Stimulated activated CD8-positive, alpha-beta memory T cell treated with anti-CD3 and anti-CD28 coated beads, Interleukin-7, amount 100 ng/mL, for 4 hours (primary cell): ENCODE results near the gene APP.

ENCODE experiments used
- DNase-seq, 2 donors: peaks; one replicate each; pipeline ENCODE4 v3.0.0-alpha.2; 2020; ENCODE audit warnings: low read depth in 2 of 2

APP gene

DNA sequence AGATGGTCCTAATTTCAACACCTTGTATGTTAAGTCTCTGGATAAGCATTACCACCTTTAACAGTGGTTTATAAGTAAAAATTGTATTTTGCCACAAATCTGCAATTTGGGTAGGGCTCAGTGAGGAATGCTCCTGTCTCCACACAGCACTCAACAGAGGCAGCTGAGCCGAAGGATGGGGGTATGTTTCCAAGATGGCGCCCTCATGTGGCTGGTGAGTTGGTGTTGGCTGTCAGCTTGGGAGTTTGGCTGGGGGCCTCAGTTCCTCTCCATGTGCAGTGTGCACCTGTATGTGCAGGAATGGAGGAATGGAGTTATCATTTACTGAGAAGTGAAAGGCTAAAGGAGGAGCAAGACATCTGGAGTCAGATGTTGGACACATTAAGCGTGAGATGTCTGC is 299.0 kb downstream of the APP start:
- DNase-seq: no peak

- DNase-seq: no peak
Observed at GRCh38 chr21:25870084-25870483, 300.5 kb downstream of the APP start.

DNA sequence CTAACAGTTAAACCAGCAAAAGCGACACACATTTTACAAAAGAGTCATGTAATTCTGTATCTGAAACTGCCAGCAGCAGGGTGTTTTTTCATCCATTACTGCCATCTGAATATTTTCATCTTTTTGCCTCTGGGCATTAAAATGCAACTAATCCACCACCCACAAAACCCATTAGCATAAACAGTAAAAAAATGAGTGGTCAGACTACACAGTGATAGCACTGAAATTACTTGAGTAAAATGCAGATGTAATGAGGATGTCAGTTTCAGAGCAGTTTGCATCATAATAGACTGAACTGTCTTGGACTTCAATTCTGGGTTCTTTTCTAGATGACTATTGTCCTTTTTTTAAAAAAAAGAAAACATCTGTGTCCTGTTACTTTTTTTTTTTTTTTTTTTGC is 303.5 kb downstream of the APP start:
- DNase-seq: no peak

GRCh38 chr21:25863747-25864146 is 306.8 kb downstream of the APP start:
- no peak for DNase-seq

DNA sequence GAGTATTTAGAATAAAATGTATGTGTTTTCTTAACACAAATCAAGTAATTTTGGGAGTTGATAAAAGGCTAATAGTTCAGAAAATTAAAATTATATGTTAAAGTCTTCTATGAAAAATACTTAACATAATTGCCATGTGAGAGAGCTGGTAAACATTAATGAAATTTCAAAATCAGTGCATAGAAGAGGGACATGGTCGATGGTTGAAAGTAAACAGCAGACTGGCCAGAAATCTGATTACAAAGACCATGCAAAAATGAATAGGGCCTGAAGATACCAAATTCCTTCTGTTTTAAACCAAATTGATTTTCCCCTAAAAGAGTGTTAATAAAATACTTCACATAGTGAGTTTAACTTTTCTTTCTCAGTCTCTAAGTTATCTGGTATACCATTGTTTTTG is 307.5 kb downstream of the APP start:
- DNase-seq: no peak

DNA sequence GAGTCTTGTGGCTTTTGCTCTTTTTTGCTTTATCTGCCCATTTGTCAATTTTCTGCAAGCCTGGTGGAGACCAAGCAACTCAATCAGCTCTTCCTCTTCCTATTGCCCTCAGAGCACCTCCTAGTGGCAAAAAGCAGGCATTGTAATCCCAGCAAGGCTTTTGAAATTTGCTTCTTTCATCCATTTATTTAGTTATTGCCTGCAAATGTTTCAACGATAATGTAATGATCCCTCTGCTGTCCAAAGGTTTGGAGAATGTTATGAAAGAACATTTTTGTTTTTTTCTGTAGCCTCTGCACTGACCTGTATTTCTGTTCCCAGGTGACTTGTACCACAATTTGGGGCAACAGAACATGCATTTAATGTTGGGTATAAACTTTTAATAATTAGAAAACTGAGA is 308.0 kb downstream of the APP start:
- no peak for DNase-seq

DNA sequence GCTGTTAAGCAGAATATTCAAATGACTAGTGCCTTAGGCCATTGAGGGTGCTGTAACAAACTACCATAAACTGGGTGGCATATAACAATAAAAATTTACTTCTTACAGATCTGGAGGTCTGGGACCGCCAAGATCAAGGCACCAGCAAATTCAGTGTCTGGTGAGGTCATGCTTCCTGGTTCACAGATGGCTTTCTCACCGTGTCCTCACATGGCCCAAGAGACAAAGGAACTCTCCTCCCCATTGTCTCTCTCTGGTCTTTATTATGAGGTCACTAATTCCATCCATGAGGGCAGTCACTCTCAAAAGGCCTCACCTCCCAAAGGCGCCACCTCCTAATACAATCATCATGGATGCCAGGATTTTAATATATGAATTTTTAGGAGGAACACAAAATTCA is 308.5 kb downstream of the APP start:
- no peak for DNase-seq

GRCh38 chr21:25859235-25859929 is 311.2 kb downstream of the APP start:
- no peak for DNase-seq

GRCh38 chr21:25858325-25858724 is 312.2 kb downstream of the APP start:
- DNase-seq: no peak

DNA sequence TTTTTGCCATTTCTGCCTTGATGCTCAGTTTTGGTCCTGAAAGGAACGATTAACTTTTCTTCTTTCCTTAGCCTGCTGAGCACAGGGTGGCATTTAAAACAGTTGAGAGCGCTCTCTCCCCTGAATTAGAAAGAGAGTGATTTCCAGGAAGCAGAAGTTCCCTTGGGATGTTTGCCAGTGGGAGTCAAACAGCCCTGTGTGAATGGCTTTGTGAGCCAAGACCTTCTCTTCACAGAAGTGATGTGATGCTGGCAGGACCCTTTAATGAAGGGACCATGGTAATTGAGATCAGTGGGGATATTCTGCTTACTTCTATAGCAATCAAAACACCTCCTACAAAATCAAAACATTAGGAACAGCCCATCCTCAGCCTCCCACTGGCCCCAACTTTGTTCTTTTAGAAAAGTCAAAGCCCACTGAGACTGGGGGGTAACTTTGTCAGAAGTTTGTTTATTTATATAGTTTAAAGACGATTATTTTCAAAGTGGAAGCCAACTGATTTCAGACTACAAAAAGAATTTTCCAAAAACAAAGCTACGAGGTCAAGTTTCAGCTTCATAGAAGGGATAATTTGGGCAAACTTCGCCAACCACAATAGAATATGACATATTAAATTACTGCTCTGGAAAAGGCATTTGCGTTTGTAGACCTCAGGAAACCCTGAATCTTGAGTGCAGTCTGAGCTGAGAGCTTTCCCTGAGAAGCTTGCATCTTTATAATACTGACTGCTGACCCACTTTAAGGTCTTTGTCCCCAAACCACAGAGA is 313.1 kb downstream of the APP start:
- DNase-seq: no peak

DNA sequence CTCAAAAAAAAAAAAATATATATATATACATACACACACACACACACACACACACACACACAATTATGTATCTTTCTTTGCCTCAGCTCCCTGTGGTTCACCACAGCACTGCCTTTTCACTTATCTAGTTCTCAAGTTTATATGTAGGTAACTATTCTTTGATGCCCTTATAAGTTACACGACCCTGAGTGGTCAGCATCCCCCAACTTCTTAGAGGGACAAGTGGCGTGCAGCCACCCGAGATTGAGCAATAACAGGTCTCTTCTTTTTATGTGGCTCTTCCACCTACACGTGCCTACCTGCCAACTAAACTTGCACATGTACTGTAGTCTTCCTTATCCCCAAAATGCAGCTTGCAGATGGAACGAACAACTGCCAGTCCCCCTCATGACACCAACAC is 315.0 kb downstream of the APP start:
- no peak for DNase-seq

DNA sequence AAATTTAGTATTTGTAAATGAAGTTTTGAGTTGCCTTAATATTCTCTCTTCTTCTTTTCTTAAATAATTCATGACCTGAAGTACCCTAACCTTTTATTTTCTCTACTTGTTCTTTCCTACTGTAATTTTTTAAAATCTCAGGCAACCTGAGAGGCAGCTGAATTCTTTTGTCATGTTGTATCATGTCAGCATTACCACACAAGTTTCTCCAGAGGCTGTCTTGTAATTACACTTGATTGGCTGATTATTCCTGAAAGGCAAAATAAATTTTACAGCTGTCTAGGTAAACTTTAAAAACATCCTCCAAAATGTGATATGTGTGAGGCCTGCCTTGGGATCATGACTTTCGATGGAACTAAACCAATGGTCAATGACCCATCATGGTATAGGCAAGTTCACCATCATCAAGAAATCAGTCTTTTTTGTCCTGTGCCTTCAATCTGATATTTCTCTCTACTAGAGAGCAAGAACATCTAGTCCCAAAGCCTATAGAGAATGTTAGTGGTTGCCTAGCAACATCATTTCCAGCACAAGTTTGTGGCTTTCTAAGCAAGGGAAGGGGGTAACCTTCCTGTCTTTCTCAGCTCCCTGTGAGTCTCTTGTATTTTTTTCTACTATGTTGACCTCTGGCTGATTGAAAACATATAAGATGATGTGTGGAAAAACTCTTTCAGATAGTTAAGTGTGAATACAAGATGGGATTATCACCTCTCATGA is 320.3 kb downstream of the APP start:
- DNase-seq: no peak

DNA sequence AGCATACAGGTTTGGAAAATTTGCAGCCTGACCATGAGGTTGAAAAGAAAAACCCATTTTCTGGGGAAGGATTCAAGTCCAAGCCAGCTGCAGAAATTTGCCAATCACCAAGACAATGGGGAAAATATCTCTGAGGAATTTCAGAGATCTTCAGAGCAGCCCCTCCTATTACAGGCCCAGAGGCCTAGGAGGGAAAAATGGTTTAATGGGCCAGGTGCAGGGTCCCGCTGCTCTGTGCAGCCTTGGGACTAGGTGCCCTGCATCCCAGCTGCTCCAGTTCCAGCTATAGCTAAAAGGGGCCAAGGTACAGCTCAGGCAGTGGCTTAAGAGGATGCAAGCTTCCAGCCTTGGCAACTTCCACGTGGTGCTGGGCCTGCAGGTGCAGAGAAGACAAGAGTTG is 322.3 kb downstream of the APP start:
- no peak for DNase-seq

DNA sequence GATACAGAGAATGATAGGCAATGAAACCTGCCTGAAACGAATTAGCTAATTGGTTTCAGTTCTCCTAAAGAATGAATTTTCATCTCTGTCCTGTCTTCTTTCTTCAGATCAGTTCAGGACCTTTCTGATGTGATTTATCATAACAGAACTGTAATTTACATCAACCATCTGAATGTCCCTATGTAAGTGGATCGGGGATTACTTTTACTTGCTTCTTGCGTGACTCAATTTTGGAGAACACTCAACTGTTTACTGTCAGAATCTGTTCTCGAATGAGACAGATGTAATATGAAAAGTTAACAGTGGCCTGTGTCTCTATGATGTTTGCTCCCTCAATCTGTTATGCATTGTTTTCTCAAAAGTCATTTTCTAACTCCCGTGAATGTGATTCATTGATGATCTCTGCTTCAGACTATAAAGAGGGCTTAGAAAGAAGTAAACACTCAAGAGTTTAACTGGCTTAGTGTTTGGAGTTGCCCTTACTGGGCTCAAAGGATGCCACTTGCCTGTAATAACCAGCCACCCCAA is 324.8 kb downstream of the APP start:
- DNase-seq: no peak

- DNase-seq: no peak
Observed at GRCh38 chr21:25842925-25843324, 327.6 kb downstream of the APP start.

DNA sequence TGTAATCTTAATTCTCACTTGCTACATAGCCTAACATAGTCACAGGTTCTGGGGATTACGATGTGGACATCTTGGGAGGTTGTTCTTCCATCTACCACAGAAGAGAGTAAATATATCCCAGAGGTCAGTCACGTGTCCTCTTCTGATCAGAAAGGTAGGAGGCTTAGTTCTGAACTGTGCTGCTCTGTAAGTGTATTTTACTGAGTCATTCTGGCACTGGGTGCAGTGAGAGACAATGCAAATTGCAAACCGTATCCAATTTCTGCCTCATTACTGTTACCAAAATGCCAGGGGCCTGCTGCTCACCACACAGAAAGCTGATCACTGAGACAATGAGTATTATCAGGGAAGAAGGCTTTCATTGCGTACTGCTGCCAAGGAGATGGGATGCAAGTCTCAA is 331.8 kb downstream of the APP start:
- DNase-seq: no peak

GRCh38 chr21:25837533-25838265 is 332.9 kb downstream of the APP start:
- no peak for DNase-seq

DNA sequence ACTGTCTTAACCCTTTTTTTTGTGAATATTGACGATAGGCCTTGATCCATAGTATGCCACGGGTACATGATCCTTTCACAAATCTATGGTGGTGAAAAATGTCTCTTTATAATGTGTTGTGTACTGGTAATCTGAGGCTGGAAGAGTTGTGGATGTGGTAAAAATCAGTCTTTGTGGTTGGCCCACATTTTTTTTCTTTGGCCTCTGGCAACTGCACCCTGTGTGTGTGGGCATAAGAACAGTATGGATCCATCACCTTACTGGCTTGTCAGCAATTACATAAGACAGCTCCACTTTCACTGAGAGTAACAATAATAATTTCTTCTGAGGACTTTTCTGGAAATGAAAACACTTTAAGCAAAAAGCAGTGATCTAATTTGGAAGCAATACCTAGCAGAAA is 334.2 kb downstream of the APP start:
- no peak for DNase-seq

- no peak for DNase-seq
Observed at GRCh38 chr21:25834381-25834780, 336.2 kb downstream of the APP start.

DNA sequence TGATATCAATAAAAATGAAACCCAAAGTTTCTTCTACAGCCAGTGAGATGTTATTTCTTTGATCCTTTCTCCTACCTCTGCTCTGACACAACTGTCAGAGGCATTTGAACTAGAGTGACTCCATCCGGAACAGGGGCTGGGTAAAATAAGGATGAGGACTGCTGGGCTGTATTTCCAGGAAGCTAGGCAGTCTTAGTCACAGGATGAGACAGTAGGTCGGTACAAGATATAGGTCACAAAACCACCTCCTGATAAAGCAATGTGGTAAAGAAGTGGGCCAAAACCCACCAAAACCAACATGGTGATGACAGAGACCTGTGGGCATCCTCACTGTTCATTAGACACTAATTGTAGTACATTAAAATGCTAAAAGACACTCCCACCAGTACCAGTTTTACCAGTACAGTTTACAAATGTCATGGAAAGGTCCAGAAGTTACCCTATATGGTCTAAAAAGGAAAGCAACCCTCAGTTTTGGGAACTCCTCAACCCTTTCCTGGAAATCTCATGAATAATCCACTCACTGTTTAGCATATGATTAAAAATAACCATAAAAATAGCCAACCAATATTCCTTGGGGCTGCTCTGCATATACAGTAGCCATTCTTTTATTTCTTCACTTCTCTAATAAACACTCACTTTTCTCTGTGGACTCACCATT is 339.1 kb downstream of the APP start:
- DNase-seq: no peak
